ENCODE measurements around the gene LRRC8C.
"Not testable (repeated sequence)": the region's sequence is repeated elsewhere in the genome, so short reads cannot be mapped to it uniquely, and the experiment has no call there.

Gene LRRC8C

DNA sequence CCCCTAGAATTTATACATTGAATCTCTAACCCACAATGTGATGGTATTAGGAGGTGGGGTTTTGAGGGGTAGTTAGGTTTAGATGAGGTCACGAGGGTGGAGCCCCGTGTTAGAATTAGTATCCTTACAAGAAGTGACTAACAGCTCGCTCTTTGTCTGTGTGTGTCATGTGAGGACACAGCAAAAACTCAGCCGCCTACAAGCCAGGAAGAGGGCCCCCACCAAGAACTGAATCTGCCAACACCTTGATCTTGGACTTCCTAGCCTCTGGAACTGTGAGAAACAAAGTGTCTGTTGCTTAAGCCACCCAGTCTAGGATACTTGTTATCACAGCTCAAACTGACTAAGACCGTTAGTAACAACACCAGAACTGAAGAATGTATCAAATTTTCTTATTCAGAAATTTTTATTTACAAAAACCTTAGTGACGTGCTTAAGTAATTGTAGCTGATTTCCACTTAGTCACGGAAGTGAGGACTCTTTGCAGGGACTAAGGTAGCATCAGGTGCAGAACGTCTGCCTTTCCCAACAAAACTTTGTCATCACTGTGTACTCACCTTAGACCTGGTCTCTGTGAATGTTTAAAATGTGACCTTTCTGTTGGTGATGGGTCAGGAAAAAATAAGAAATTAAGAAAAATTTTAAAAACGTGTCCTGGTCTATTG is 24.5 kb upstream of the LRRC8C start:
- DNase-seq, result no peak

- no peak for DNase-seq
These were observed 23.8 kb upstream of the LRRC8C start for GRCh38 chr1:89608984-89609725.

GRCh38 chr1:89609781-89610456 is 23.0 kb upstream of the LRRC8C start:
- DNase-seq, result no peak

- DNase-seq, result no peak
These were observed 22.4 kb upstream of the LRRC8C start for GRCh38 chr1:89610457-89611011.

DNA sequence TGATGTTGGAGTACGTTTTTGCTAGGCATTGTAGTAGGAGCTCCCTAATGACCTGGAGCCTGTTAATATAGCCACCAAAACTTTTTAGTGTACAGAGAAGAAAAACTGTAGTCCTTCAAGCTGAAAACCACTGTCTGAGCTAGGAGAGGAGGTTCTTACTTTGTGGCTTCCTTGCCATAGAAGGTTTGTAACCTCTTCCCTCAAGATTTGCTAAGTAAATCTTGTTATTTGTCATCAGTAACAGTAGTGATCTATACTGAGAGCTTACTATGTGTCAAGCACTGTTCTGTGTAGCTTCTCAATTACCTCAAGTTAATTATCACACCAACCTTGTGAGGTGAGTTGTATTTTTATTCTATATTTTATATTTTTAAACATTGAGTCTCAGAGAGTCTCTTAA is 21.2 kb upstream of the LRRC8C start:
- DNase-seq, result no peak

DNA sequence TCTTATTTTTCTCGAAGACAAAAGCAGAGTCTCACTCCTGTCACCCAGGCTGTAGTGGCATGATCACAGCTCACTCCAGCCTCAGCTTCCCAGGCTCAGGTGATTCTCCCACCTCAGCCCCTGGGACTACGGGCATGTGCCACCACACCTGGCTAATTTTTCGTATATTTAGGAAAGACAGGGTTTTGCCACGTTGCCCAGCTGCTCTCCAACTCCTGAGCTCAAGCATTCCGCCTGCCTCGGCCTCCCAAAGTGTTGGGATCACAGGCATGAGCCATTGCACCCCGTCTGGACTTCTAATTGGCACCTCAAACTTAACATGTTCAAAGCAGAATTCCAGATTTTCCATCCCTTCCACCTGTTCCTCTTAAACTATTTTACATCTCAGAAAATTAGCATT is 19.0 kb upstream of the LRRC8C start:
- no peak for DNase-seq

- DNase-seq, result no peak
These were observed 17.0 kb upstream of the LRRC8C start for GRCh38 chr1:89615676-89616598.

DNA sequence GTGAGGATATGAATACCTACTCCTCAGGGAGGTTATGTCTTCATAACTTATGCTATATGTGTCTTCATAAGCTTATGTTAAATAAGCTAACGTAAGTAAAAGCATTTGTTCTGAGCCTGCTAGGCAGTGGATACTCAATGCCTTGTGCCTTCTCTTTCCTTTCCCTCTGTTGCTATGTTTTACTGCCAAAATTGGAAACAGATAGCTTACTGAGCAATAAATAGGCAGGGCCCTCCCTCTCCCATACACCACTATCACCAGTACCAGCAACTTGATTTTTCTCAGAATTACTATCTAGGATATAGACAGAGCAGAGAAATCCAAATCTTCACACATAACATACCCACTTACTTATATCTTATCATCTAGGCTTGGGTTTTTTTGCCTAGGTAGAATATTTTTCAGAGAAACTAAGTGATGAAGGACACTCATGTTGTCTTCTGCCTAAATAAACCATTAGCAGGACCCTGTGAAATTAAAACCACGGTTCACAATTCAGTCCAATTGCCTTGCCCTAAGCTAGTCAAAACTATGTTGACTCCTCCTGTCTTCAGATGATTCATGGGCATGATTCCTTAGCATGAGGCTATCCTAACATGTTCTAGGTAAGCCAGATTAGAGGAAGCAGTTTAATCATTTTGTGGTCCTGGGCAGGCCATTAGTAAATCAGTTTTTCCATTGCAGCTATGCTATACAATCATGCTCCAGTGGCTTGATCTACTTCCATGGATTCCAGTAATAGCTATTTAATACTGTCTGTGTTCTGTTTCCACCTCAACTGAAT is 15.9 kb upstream of the LRRC8C start:
- no peak for DNase-seq

- no peak for DNase-seq
These were observed 12.3 kb upstream of the LRRC8C start for GRCh38 chr1:89620664-89621063.

GRCh38 chr1:89622895-89623294 is 10.0 kb upstream of the LRRC8C start:
- no peak for DNase-seq

- no peak for DNase-seq
These were observed 8.6 kb upstream of the LRRC8C start for GRCh38 chr1:89624314-89624713.

GRCh38 chr1:89624715-89625323 is 8.1 kb upstream of the LRRC8C start:
- no peak for DNase-seq

DNA sequence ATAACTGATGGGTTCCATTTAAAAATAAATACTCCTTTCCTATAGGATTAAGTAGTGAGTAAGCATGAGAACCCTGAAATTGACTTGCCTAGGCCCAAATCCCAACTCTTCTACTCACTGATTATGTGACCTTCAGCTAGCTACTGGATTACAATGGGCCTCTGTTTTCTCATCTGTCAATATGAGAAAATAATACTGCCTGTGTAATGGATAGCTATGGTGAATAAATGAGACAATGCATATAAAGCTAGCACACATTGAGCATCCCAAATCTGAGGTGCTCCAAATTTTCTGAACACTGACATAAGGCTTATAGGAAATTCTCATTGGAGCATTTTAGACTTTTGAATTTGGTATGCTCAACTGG is 5.3 kb upstream of the LRRC8C start:
- no peak for DNase-seq

GRCh38 chr1:89629146-89629545 is 3.8 kb upstream of the LRRC8C start:
- no peak for DNase-seq

GRCh38 chr1:89629600-89629999 is 3.3 kb upstream of the LRRC8C start:
- not testable (repeated sequence) for DNase-seq

- no peak for DNase-seq
These were observed 2.9 kb upstream of the LRRC8C start for GRCh38 chr1:89630048-89630447.

DNA sequence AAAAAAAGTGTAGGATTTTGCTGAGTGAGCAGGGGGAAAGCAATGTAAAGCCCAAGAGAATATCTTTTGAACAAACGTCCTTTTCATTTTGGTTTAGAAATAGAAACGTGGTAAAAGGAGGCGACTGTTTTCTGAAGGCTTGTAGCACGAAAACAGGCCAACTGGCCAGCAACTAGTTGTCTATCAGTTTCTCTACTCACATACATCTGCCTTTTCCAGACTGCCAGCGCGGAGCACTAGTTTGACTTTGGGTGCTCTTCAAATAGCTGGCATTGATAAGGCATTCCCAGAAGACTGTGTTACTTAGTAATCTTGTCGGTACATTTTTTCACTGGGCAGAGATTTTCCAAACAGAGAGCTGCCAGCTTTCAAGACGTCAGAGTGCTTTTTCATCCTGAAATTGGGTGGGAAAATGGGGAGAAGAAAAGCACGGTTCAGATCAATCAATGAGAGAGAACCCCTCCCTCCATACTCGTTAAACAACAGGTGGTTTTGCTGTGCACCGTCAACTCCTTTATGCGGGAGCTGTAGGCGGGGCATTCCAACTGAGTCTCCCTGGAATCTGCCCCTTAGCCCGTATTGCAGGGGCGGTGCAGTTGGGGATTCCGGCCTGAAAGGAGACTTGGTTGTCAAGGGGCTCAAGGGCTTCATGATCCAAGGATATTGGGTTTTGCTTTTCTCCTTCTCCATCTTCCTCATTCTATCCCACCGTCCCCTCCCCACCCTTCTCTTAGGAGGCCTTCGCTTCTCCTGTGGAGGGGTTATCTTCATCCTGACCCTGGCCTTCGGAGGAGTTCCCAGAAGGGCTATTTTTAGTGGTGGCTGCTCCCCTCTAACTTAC is 884 bp upstream of the LRRC8C start:
- no peak for DNase-seq

- DNase-seq, result no peak
These were observed 404 bp downstream of the LRRC8C start for GRCh38 chr1:89633248-89633799.

DNA sequence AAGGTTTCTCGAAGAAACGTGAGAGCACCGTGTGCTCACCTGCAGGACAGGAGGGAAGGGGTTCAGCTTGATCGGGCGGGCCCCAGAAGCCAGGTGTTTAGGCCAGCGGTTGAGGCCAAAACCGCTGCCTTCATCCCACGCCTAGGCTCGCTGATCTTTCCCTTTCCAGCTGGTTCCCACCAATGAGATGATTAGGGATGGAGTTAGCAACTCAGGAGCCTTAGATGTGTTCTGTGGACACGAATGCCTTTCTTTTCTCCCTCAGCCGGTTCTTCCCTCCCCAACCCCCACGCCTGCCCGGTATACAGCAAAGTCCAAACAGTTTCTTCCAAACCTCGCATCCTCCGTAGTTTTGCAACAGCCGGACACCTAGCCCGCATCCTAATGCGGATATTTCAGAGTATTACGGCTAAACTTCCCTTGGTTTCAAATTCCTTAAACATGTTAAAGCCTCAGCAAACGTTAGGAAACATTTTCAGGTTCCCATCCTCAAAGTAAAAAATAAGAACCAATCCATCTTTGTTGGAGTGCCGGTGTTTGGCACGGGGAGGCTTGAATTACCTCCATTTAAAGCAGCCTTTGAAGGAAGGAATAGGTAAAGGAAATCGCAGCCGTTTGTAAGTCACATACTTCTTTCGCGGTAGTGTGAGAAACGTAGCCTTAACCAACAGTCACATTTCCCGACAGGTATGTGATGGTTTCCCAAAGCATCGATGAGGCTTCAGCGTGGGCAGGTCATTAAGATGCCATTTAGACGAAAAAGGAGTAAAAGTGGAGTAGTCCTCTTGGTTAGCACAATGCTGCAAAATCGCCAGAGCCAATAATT is 1.1 kb downstream of the LRRC8C start:
- peak; percentile 53 for DNase-seq

Data from left hindlimb (tissue), 1 donor.